ENCODE measurements around the gene IP6K3.

The IP6K3 gene

GRCh38 chr6:33677689-33678088 lies 69.0 kb downstream of the IP6K3 start:
- H3K4me3 ChIP-seq (ENCODE audit: low read depth, low read length): no peak overlapping the region

GRCh38 chr6:33677143-33677660 lies 69.5 kb downstream of the IP6K3 start:
- H3K4me3 ChIP-seq (ENCODE audit: low read depth, low read length): no peak overlapping the region

GRCh38 chr6:33676416-33677142 lies 70.1 kb downstream of the IP6K3 start:
- H3K4me3 ChIP-seq (ENCODE audit: low read depth, low read length): no peak overlapping the region

- H3K4me3 ChIP-seq (ENCODE audit: low read depth, low read length): no peak overlapping the region
Observed at GRCh38 chr6:33675968-33676367, 70.7 kb downstream of the IP6K3 start.

GRCh38 chr6:33673851-33674250 lies 72.9 kb downstream of the IP6K3 start:
- no peak overlapping the region for H3K4me3 ChIP-seq (ENCODE audit: low read depth, low read length)

- no peak overlapping the region for H3K4me3 ChIP-seq (ENCODE audit: low read depth, low read length)
Observed at GRCh38 chr6:33672808-33673207, 73.9 kb downstream of the IP6K3 start.

- no peak overlapping the region for H3K4me3 ChIP-seq (ENCODE audit: low read depth, low read length)
Observed at GRCh38 chr6:33671744-33672072, 75.0 kb downstream of the IP6K3 start.

All from iPS-11a (cell line).